ENCODE results near the gene LDHAL6A. TPM values are rescaled to one million over a fixed set of nuclear protein-coding genes. Genes with fewer than 3 reads are reported as not detected.

The LDHAL6A gene
- total and polyA plus RNA-seq, 12 donors: not detected

GRCh38 chr11:18479063-18479462 is 23.4 kb downstream of the LDHAL6A start:
- H3K36me3 ChIP-seq: peaks cover 0 to 100% (median 58%) of the 10 kb centered on the region in 9 donors
- ATAC-seq (no peak), DNase-seq (no peak)
- H3K9me3 ChIP-seq: no peaks in the 10 kb centered on the region
- intact Hi-C loops (cut with DNase I): no loop called here
- TF ChIP-seq CTCF (IDR thresholded peaks at IDR 0.05): no peak
- no peak overlapping the region for H3K4me3 ChIP-seq
- H3K4me1 ChIP-seq: no peaks in the 10 kb centered on the region
- H3K27ac ChIP-seq: no peak overlapping the region
- no peaks in the 10 kb centered on the region for H3K27me3 ChIP-seq
- 95 to 98% methylated on average over 4 of the region's 4 CpGs for WGBS, 2 donors

GRCh38 chr11:18485913-18486528 is 30.4 kb downstream of the LDHAL6A start:
- intact Hi-C loops (cut with DNase I): no loop called here
- H3K36me3 ChIP-seq: peaks cover 0 to 92% (median 37%) of the 10 kb centered on the region in 9 donors
- H3K27ac ChIP-seq: no peak overlapping the region
- TF ChIP-seq CTCF (IDR thresholded peaks at IDR 0.05): no peak
- ATAC-seq (no peak), DNase-seq (no peak)
- H3K27me3 ChIP-seq: no peaks in the 10 kb centered on the region
- H3K9me3 ChIP-seq: no peaks in the 10 kb centered on the region
- no peak overlapping the region for H3K4me3 ChIP-seq
- WGBS, 2 donors: 95% methylated on average over 8 of the region's 8 CpGs
- no peaks in the 10 kb centered on the region for H3K4me1 ChIP-seq

- Histone ChIP-seq H3K9me3 (no peaks in the 10 kb centered on the region), H3K4me3 (no peak overlapping the region), H3K27me3 (no peaks in the 10 kb centered on the region), H3K4me1 (peaks cover 0 to 9% (median 3%) of the 10 kb centered on the region in 9 donors), H3K27ac (no peak overlapping the region), H3K36me3 (peaks cover 0 to 91% (median 18%) of the 10 kb centered on the region in 9 donors)
- no peak for TF ChIP-seq CTCF (IDR thresholded peaks at IDR 0.05)
- 73 to 77% methylated on average over 1 of the region's 1 CpG for WGBS, 2 donors
- DNase-seq (no peak), ATAC-seq (no peak)
- intact Hi-C loops (cut with DNase I): no loop called here
Observed at GRCh38 chr11:18490319-18490718, 34.7 kb downstream of the LDHAL6A start.

- Histone ChIP-seq H3K9me3 (no peaks in the 10 kb centered on the region), H3K4me3 (no peak overlapping the region), H3K4me1 (peaks cover 0 to 9% (median 3%) of the 10 kb centered on the region in 9 donors), H3K36me3 (peaks cover 0 to 91% (median 18%) of the 10 kb centered on the region in 9 donors), H3K27me3 (no peaks in the 10 kb centered on the region), H3K27ac (no peak overlapping the region)
- no peak for TF ChIP-seq CTCF (IDR thresholded peaks at IDR 0.05)
- intact Hi-C loops (cut with DNase I): no loop called here
- DNase-seq (no peak), ATAC-seq (no peak)
- 90 to 91% methylated on average over 15 of the region's 15 CpGs for WGBS, 2 donors
Observed at GRCh38 chr11:18490736-18491485, 35.3 kb downstream of the LDHAL6A start.
